ENCODE measurements around the gene SCAPER. TPM values are rescaled to one million over a fixed set of nuclear protein-coding genes. Genes with fewer than 3 reads are reported as not detected.

The SCAPER gene
- total RNA-seq, 1 donor: 9.1 TPM

- DNase-seq (ENCODE audit: low read depth): no peak
Measured at GRCh38 chr15:76644646-76645045, 260.5 kb downstream of the SCAPER start.

DNA sequence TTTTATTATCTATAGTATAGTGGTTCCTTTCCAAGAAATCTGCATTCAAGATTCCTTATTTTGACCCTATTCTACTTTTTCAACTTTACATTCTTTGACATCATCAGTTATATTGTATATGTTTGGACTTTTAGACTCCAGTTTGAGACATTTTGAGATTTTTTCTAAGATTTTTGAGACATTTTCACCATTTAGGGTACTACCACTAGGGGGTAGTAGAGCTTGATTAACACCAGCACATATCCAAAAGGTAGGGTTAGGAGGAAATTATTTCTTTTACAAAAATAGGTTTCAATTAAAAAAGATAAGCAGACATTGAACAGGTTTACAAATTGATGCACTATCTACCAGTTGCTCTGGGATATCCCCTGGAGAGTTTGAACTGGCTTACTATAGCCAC is 262.5 kb downstream of the SCAPER start:
- TF ChIP-seq CTCF (IDR thresholded peaks at IDR 0.05; ENCODE audit: insufficient read depth, low read depth, low read length): peak; percentile 43
- DNase-seq (ENCODE audit: low read depth): no peak
- no peak overlapping the region for H3K4me3 ChIP-seq (ENCODE audit: low read depth, low read length)

More at GRCh38 chr15:76644646-76645045, 260.5 kb downstream of the SCAPER start:
- TF ChIP-seq CTCF (IDR thresholded peaks at IDR 0.05; ENCODE audit: insufficient read depth, low read depth, low read length): no peak
- H3K4me3 ChIP-seq (ENCODE audit: low read depth, low read length): no peak overlapping the region

- H3K4me3 ChIP-seq (ENCODE audit: low read depth, low read length): no peak overlapping the region
- no peak for DNase-seq (ENCODE audit: low read depth)
- no peak for TF ChIP-seq CTCF (IDR thresholded peaks at IDR 0.05; ENCODE audit: insufficient read depth, low read depth, low read length)
Measured at GRCh38 chr15:76637166-76637565, 268.0 kb downstream of the SCAPER start.

DNA sequence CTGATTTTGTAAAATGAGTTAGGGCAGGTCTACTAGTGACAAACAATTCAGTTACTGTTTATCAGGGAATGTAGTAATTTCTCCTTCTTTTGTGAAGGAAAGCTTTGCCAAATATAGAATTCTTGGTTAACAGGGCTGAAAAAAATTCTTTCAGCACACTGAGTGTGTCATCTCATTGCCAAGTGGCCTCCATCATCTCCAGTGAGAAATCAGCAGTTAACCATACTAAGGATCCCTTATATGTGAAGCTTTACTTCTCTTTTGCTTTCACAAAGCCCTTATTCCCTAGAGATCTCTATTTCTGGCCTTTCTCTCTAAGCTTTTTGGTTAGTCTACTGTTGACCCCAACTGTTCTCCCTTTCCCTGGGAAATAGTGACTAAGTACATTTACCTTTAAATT is 269.1 kb downstream of the SCAPER start:
- H3K4me3 ChIP-seq (ENCODE audit: low read depth, low read length): no peak overlapping the region
- no peak for DNase-seq (ENCODE audit: low read depth)
- no peak for TF ChIP-seq CTCF (IDR thresholded peaks at IDR 0.05; ENCODE audit: insufficient read depth, low read depth, low read length)

DNA sequence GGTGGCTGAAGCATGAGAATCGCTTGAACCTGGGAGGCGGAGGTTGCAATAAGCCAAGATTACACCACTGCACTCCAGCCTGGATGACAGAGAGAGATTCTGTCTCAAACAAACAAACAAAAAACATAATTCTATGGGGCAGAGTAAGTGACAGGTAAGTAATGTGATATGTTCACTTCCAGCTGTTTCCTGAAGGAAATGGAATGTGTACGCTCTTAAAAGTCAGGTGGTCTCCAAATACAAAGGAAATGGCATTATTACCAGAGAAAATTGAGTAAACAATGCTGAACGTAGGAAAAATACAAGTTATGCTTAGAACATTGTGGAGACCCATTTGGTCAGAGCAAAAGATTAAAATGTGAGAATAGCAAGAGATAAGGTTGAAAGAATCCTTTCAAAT is 278.5 kb downstream of the SCAPER start:
- no peak for DNase-seq (ENCODE audit: low read depth)
- TF ChIP-seq CTCF (IDR thresholded peaks at IDR 0.05; ENCODE audit: insufficient read depth, low read depth, low read length): no peak
- no peak overlapping the region for H3K4me3 ChIP-seq (ENCODE audit: low read depth, low read length)

DNA sequence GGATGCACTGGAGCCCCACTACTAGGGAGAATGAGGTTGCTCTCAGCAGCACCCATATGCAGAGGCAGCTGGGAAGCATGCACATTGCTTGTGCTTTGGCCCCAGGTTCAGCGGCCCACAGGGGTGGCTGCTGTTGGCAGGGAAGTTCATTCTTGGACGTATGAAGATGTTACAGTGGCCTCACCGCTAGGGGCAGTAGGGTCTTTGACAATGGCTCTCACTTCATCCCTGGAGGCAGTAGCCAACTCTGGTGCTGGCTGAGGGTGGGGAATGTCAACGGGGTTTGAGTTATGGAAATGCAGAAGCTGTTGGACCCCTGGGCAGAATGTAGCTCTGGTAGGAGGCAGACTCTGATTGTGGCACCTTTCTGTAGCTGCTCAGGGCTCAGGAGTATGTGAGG is 279.9 kb downstream of the SCAPER start:
- no peak for TF ChIP-seq CTCF (IDR thresholded peaks at IDR 0.05; ENCODE audit: insufficient read depth, low read depth, low read length)
- no peak overlapping the region for H3K4me3 ChIP-seq (ENCODE audit: low read depth, low read length)
- DNase-seq (ENCODE audit: low read depth): no peak

DNA sequence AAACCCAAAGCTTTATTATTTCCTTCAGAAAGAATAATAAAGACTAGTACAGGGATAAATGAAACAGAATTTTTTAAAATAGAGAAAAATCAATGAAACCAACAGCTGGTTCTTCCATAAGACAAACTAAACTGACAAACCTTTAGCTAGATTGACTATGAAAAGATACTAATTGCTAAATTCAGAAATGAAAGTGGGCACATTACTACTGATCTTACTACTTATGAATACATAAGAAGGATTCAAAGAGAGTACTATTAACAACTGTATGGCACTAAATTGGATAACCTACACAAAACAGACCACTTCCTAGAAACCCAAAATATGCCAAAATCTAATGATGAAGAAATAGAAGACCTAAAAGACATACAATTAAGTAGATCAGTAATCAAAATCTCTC is 290.4 kb downstream of the SCAPER start:
- no peak for TF ChIP-seq CTCF (IDR thresholded peaks at IDR 0.05; ENCODE audit: insufficient read depth, low read depth, low read length)
- no peak for DNase-seq (ENCODE audit: low read depth)
- H3K4me3 ChIP-seq (ENCODE audit: low read depth, low read length): no peak overlapping the region
